ENCODE results near the gene TXNDC8.

GRCh38 chr9:110261632-110262031 lies 76.0 kb downstream of the TXNDC8 start:
- TF ChIP-seq CTCF (conservative IDR thresholded peaks at IDR 0.05; ENCODE audit: low read depth in 2 of 2) = no peak
- TF ChIP-seq EZH2 (IDR thresholded peaks at IDR 0.05; ENCODE audit: low read depth, unreplicated experiment) = no peak
- TF ChIP-seq REST (IDR thresholded peaks at IDR 0.05; ENCODE audit: unreplicated experiment) = no peak
